IMR-90 (cell line): ENCODE results near the gene CYP17A1. TPM values are rescaled to one million over a fixed set of nuclear protein-coding genes. Genes with fewer than 3 reads are reported as not detected.

ENCODE experiments used
- ATAC-seq: fragments of 200-7000 bp; cut with Tn5 transposase; 2 replicates; pipeline ENCODE4 v1.9.1; 2020; ENCODE audit warnings: low read depth, mild to moderate bottlenecking, moderate library complexity
- BruUV-seq: library from RNA; stranded (reverse); fragments of 400-500 nt; replicated peaks from 2 replicates; lab custom pipeline; 2021; lab: Mats Ljungman, UMichigan
- CTCF ChIA-PET: fragments of 300-600 bp; formaldehyde crosslinking; extraction: SDS; loops from one replicate; lab custom pipeline; 2021; ENCODE audit warnings: antibody characterized with exemption; lab: Yijun Ruan, JAX
- POLR2A ChIA-PET: fragments of 300-600 bp; sonication (Branson Sonifier 250); formaldehyde crosslinking; loops from one replicate; lab custom pipeline; 2022; ENCODE audit warnings: antibody characterized with exemption; ENCODE audit not compliant: unreplicated experiment; lab: Charles Lee
- DNase-seq: peaks from one replicate; pipeline ENCODE4 v3.0.0; 2013
- H2AFZ ChIP-seq: replicated peaks from 2 replicates; pipeline ENCODE3; 2013; ENCODE audit warnings: low read length, mild to moderate bottlenecking; ENCODE audit not compliant: poor library complexity
- H2AK5ac ChIP-seq: 2 replicates; pipeline ENCODE4 v1.6.1; 2013; ENCODE audit warnings: low read depth, low read length, inconsistent platforms
- H2AK9ac ChIP-seq: replicated peaks from 2 replicates; pipeline ENCODE3; 2013; ENCODE audit warnings: mild to moderate bottlenecking, low read depth, low read length, moderate library complexity; ENCODE audit not compliant: poor library complexity
- H2BK120ac ChIP-seq: 2 replicates; pipeline ENCODE4 v1.6.1; 2013; ENCODE audit warnings: low read depth, low read length, inconsistent platforms
- H2BK15ac ChIP-seq: 3 replicates; pipeline ENCODE4 v1.6.1; 2013; ENCODE audit warnings: low read depth, low read length, inconsistent platforms
- H2BK20ac ChIP-seq: 2 replicates; pipeline ENCODE4 v1.6.1; 2013; ENCODE audit warnings: low read depth, mild to moderate bottlenecking, inconsistent platforms, low read length, moderate library complexity
- H2BK5ac ChIP-seq: 2 replicates; pipeline ENCODE4 v1.6.1; 2013; ENCODE audit warnings: mild to moderate bottlenecking, low read depth, low read length, inconsistent platforms; ENCODE audit not compliant: poor library complexity, severe bottlenecking
- H3K14ac ChIP-seq: replicated peaks from 2 replicates; pipeline ENCODE4 v1.6.1; 2013; ENCODE audit warnings: low read depth, low read length, inconsistent platforms
- H3K18ac ChIP-seq: 2 replicates; pipeline ENCODE4 v1.6.1; 2013; ENCODE audit warnings: low read depth, low read length, control low read depth
- H3K23ac ChIP-seq: 2 replicates; pipeline ENCODE4 v1.6.1; 2013; ENCODE audit warnings: low read depth, low read length, inconsistent platforms
- H3K27ac ChIP-seq: 2 replicates; pipeline ENCODE4 v1.5.1; 2013; ENCODE audit warnings: mild to moderate bottlenecking, control low read depth, low read length; ENCODE audit not compliant: insufficient read depth
- H3K27me3 ChIP-seq: 2 replicates; pipeline ENCODE4 v1.6.1; 2013; ENCODE audit warnings: low read length; ENCODE audit not compliant: control insufficient read depth, insufficient read depth
- H3K36me3 ChIP-seq: 2 replicates; pipeline ENCODE4 v1.6.1; 2013; ENCODE audit warnings: low read length, mixed read lengths; ENCODE audit not compliant: control insufficient read depth, insufficient read depth
- H3K4ac ChIP-seq: 2 replicates; pipeline ENCODE4 v1.6.1; 2013; ENCODE audit warnings: low read depth, low read length, inconsistent platforms
- H3K4me1 ChIP-seq: 2 replicates; pipeline ENCODE4 v1.6.1; 2013; ENCODE audit warnings: low read length, mixed read lengths; ENCODE audit not compliant: control insufficient read depth, insufficient read depth
- H3K4me2 ChIP-seq: 2 replicates; pipeline ENCODE4 v1.6.1; 2013; ENCODE audit warnings: low read depth, mild to moderate bottlenecking, control low read depth, low read length, moderate library complexity
- H3K4me3 ChIP-seq: 2 replicates; pipeline ENCODE4 v1.5.1; 2013; ENCODE audit warnings: low read depth, mild to moderate bottlenecking, control low read depth, low read length, moderate library complexity; ENCODE audit not compliant: insufficient read depth
- H3K56ac ChIP-seq: 2 replicates; pipeline ENCODE4 v1.6.1; 2013; ENCODE audit warnings: low read length, inconsistent platforms; ENCODE audit not compliant: insufficient read depth; ENCODE audit errors: extremely low read depth
- H3K79me1 ChIP-seq, 2 experiments: 2 replicates each; pipeline ENCODE4 v1.6.1; 2013; ENCODE audit warnings: low read length in 2 of 2, inconsistent platforms in 1 of 2, low read depth in 1 of 2
- H3K9ac ChIP-seq: 2 replicates; pipeline ENCODE4 v1.6.1; 2013; ENCODE audit warnings: low read depth, low read length, control low read depth
- H3K9me1 ChIP-seq: 2 replicates; pipeline ENCODE4 v1.6.1; 2013; ENCODE audit warnings: low read length, inconsistent platforms; ENCODE audit not compliant: insufficient read depth
- H3K9me3 ChIP-seq: 2 replicates; pipeline ENCODE4 v1.6.1; 2013; ENCODE audit warnings: low read length; ENCODE audit not compliant: control insufficient read depth, insufficient read depth
- H4K20me1 ChIP-seq: 2 replicates; pipeline ENCODE4 v1.6.1; 2013; ENCODE audit warnings: low read length, inconsistent platforms; ENCODE audit not compliant: insufficient read depth
- H4K5ac ChIP-seq: 2 replicates; pipeline ENCODE4 v1.6.1; 2013; ENCODE audit warnings: mild to moderate bottlenecking, low read depth, low read length, control low read depth
- H4K8ac ChIP-seq, 2 experiments: 2 replicates each; pipeline ENCODE4 v1.6.1; 2013; ENCODE audit warnings: low read depth in 2 of 2, low read length in 2 of 2, control low read depth in 1 of 2, inconsistent platforms in 1 of 2
- H4K91ac ChIP-seq: 2 replicates; pipeline ENCODE4 v1.6.1; 2013; ENCODE audit warnings: low read depth, low read length, inconsistent platforms; ENCODE audit not compliant: insufficient read depth
- BHLHE40 ChIP-seq: fragments of 150-350 bp; IDR thresholded peaks from 2 replicates; pipeline ENCODE4 v1.6.1; 2016; ENCODE audit warnings: mild to moderate bottlenecking, low read depth, low read length
- CHD1 ChIP-seq: IDR thresholded peaks from 2 replicates; pipeline ENCODE4 v1.6.1; 2012; ENCODE audit warnings: low read depth, low read length, improper control_type of control experiment
- ELK1 ChIP-seq: fragments of 150-350 bp; IDR thresholded peaks from 2 replicates; pipeline ENCODE4 v1.6.1; 2016; ENCODE audit warnings: low read depth, mild to moderate bottlenecking, low read length, moderate library complexity, borderline replicate concordance
- MAZ ChIP-seq: IDR thresholded peaks from 2 replicates; pipeline ENCODE4 v1.6.1; 2012; ENCODE audit warnings: low read depth, mild to moderate bottlenecking, low read length, improper control_type of control experiment, moderate library complexity, borderline replicate concordance
- RAD21 ChIP-seq: IDR thresholded peaks from 2 replicates; pipeline ENCODE4 v1.6.1; 2012; ENCODE audit warnings: low read length, improper control_type of control experiment
- WGBS, 2 experiments: methylation state at CpG; one replicate each; pipeline versions ENCODE4 v1.1.5 to v1.1.7; 2013; ENCODE audit warnings: missing lambda C conversion rate in 2 of 2; ENCODE audit not compliant: insufficient read length in 1 of 2; ENCODE audit errors: extremely low coverage in 2 of 2; 5-methylcytosine and 5-hydroxymethylcytosine counted together
- dilution Hi-C: fragments of 300-500 bp; cut with HindIII; formaldehyde crosslinking; loops from one replicate; pipeline ENCODE4 v1.14.3; 2018; ENCODE audit warnings: low sequenced_read_pairs; ENCODE audit not compliant: unreplicated experiment
- in situ Hi-C: fragments of 300-500 bp; cut with MboI; formaldehyde crosslinking; loops from 3 replicates; pipeline ENCODE4 v1.14.3; 2019; ENCODE audit warnings: low sequenced_read_pairs, inconsistent platforms, mixed read lengths
- intact Hi-C: fragments of 100-400 bp; cut with micrococcal nuclease; formaldehyde crosslinking; loops from 2 replicates; pipeline ENCODE4 v1.10.0; 2022
- polyA plus RNA-seq, 3 experiments: library from polyadenylated mRNA; depleted of rRNA; stranded (reverse); fragments of >200 nt; gene quantifications; 2 replicates each; pipeline ENCODE4 v1.2.3, GENCODE V29; 2012; ENCODE audit warnings: low replicate concordance in 1 of 3
- total RNA-seq: library from RNA; depleted of rRNA; stranded (reverse); fragments of >200 nt; gene quantifications from 2 replicates; pipeline ENCODE4 v1.2.3, GENCODE V29; 2012

Gene CYP17A1
- total and polyA plus RNA-seq, 2 of the 4 experiments (the other 2 are of a cell fraction), result not detected

GRCh38 chr10:102799691-102800471 lies 37.3 kb downstream of the CYP17A1 start:
- CTCF ChIA-PET, result no interaction called here
- H2BK20ac ChIP-seq, result no peak overlapping the region
- no peak overlapping the region for H4K5ac ChIP-seq
- H3K9me1 ChIP-seq, result peaks cover 26% of the 10 kb centered on the region
- H3K79me1 ChIP-seq, result peaks cover 16 to 45% of the 10 kb centered on the region in 2 experiments
- DNase-seq, result no peak
- intact Hi-C loops (loop anchor here (5.0 kb wide), 1 partner anchor 48 kb away; no protein-coding TSS in a partner anchor), dilution Hi-C loops (no loop called here), in situ Hi-C loops (no loop called here)
- TF ChIP-seq CHD1 (no peak), MAZ (no peak), ELK1 (no peak), RAD21 (no peak), BHLHE40 (no peak)
- no peaks in the 10 kb centered on the region for H3K27me3 ChIP-seq
- H2AFZ ChIP-seq, result no peak overlapping the region
- no peak overlapping the region for H3K56ac ChIP-seq
- H2BK15ac ChIP-seq, result no peak overlapping the region
- peaks cover 32% of the 10 kb centered on the region for H3K36me3 ChIP-seq
- POLR2A ChIA-PET, result no interaction called here
- no peak overlapping the region for H2AK5ac ChIP-seq
- no peak overlapping the region for H3K4me3 ChIP-seq
- peaks cover 21% of the 10 kb centered on the region for H3K4me1 ChIP-seq
- H3K4me2 ChIP-seq, result no peak overlapping the region
- H3K9me3 ChIP-seq, result no peaks in the 10 kb centered on the region; the same call in 1 of the 2 replicates
- no peak overlapping the region for H4K8ac ChIP-seq
- H3K9ac ChIP-seq, result no peak overlapping the region
- H4K20me1 ChIP-seq, result peaks cover 43% of the 10 kb centered on the region
- no peak overlapping the region for H3K4ac ChIP-seq
- H3K18ac ChIP-seq, result no peak overlapping the region
- H2BK5ac ChIP-seq, result no peak overlapping the region
- ATAC-seq, result no peak
- BruUV-seq, result no TSS peak
- H3K27ac ChIP-seq, result no peak overlapping the region
- no peak overlapping the region for H4K91ac ChIP-seq
- WGBS, 2 experiments, result 73% methylated on average over 3 of the region's 8 CpGs; no CpG with 5 or more reads in 1 of the 2 experiments
- no peak overlapping the region for H3K23ac ChIP-seq
- no peak overlapping the region for H2BK120ac ChIP-seq
- H3K14ac ChIP-seq, result no peak overlapping the region
- no peak overlapping the region for H2AK9ac ChIP-seq
